Head of caudate nucleus (tissue), 42 donors: ENCODE data around the gene ZNF644.
"Not testable (repeated sequence)": the region's sequence is repeated elsewhere in the genome, so short reads cannot be mapped to it uniquely, and the experiment has no call there.

Source experiments
- DNase-seq, 42 donors: peaks; one replicate each; pipeline versions ENCODE4 v3.0.0 to v3.0.0-alpha.2; 2020 to 2021; ENCODE audit warnings: mixed read lengths in 7 of 42
- intact Hi-C: fragments of 100-400 bp; cut with DNase I; formaldehyde crosslinking; loops from one replicate; pipeline ENCODE4 v1.15.0; 2022

The ZNF644 gene

DNA sequence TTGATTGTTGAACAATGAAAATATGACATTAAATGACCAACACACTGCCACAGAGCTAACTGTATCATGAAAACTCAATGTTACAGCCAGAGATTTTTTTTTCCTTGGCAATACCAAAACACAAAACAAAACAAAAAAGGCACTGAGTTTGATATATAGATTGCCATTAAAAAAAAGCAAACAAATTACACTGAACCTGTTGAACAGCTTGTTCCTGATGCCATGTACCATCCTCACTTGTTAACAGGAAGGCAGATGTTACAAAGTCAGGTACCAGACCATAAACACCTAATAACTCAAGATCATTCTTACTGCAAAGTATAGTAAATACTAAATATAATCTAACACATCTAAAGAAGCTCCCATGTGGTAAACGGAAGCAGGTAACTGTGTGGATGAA is 75.2 kb downstream of the ZNF644 start:
- intact Hi-C loops, result no loop called here
- DNase-seq, result no peak

DNA sequence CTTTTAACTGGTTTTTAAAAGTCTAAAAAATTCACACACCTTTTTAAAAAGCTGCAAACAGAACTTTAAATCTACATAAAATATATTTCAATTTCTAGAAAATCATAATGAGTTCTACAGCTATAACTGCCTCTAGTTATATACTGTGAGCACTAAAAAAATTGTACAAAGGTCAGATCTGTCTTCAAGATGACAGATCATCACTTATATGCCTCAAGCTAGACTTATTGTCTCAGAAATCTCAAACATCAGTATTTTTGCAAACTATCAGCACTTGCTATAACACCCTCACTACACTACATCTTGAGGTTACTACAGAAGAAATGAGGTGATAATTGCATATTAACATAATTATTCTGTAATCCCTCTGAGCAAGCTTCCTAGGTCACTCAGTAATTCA is 76.5 kb downstream of the ZNF644 start:
- DNase-seq, result no peak
- intact Hi-C loops, result no loop called here

DNA sequence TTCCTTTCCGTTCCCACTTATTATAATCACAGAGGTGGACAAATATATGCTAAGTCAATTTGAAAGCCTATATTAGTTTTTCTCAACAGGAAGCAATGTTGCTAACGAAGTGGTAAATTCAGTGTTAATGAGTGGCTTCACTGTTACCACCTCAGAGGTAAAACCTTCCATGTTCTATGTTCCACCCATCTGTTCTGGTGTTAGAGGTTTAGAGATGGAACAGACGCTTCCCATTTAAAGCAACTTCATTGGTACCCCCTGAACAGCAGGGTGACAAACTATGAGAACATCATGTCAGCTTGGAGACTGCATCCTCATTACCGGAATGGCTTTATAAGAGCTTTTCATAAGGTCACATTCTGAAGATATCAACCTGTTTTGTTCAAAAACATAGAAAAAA is 77.9 kb downstream of the ZNF644 start:
- no peak for DNase-seq
- intact Hi-C loops, result no loop called here

DNA sequence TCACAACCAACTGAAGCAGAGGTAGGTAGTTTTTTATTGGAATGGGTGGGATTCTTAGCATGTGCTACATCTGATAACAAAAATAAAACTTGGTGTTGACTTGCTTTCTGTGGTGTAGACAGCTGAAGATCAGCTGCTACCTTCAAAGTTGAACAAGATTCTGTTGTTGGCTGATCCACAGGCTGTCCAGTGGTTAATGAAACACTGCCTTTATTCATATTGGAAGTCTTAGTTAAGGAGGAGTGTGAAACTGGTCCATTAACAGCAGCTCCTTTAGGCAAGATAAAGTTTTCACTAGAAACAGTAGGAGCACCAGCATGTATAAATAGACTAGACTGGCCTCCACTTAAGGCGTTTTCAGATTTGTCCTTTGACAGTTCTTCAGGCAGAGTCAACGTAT is 81.1 kb downstream of the ZNF644 start:
- no peak for DNase-seq
- intact Hi-C loops, result no loop called here

DNA sequence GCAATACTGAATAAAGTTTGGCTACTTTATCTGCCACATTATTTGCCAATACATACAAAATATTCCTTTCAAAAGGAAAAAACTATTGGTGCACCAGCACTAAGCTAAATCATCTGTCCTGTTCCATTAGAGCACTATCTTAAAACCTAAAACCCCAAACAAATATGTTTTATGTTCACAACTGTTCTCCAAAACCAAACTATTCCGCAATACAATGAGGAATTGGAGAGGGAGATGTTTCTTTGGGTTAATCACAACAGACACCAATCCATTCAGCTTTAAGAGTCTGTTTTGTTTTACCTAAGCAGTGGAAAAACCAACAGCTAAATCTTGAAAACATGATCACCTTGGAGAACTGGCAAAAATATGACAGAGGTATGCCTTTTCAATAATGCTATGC is 85.1 kb downstream of the ZNF644 start:
- no peak for DNase-seq
- intact Hi-C loops, result no loop called here

DNA sequence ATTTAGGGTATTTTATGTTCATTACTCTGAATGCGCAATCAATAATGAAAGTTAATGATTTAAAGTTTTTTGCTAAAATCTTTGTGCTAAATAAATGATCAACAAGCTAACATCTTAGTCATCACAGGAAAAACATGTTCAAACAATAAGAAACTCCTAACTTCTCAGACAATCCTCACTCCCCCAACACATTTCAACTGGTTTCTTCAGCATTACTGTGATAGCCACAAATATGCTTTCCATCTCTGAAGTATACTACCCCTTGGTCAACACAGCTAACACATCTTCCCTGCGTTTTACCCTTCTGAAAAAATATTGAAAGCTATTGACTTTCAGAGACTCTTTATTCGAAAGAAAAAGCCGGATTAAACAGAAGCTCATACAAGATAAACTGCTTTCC is 85.8 kb downstream of the ZNF644 start:
- no peak for DNase-seq
- intact Hi-C loops, result no loop called here

DNA sequence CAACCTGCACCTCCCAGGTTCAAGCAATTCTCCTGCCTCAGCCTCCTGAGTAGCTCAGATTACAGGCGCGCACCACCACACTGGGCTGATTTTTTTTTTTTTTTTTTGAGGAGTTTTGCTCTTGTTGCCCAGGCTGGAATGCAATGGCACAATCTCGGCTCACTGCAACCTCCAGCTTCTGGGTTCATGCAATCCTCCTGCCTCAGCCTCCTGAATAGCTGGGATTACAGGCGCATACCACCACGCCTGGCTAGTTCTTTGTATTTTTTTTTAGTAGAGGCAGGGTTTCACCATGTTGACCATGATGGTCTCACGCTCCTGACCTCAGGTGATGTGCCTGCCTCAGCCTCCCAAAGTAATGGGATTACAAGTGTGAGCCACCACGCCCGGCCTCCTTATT is 93.6 kb downstream of the ZNF644 start:
- DNase-seq, intact Hi-C loops: not testable (repeated sequence)

DNA sequence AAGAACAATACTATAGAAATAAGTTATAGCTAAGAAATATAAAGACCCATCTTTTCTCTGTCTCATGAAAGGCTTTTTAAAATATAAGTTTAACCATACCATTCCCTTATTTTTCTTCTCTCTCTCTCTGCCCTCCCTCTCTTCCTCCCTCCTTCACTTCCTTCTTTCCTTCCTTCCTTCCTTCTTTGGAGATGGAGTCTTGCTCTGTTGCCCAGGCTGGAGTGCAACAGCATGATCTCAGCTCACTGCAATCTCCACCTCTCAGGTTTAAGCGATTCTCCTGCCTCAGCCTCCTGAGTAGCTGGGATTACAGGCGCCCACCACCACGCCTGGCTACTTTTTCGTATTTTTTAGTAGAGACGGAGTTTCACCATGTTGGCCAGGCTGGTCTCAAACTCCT is 94.2 kb downstream of the ZNF644 start:
- intact Hi-C loops, result not testable (repeated sequence)

DNA sequence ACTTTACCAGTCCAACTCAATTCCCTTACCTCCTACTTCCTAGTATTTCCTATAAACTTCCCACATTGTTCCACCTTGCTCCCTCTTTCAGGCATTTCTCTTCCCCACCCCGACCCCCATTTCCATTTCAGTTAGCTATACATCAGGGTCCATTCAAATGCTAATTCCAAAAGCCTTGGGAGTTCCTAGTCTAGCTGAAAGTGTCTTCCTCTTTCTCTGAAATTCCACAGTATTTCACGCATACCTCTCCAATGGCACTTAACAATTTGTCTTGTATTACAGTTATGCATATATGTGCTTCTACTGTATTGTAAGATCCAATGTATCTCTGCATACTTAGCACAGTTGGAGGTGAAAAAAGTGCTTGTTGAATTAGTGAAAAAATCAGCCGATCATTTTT is 94.9 kb downstream of the ZNF644 start:
- no peak for DNase-seq
- intact Hi-C loops, result no loop called here

More for the DNA sequence above, 94.2 kb downstream of the ZNF644 start:
- DNase-seq, result not testable (repeated sequence)

DNA sequence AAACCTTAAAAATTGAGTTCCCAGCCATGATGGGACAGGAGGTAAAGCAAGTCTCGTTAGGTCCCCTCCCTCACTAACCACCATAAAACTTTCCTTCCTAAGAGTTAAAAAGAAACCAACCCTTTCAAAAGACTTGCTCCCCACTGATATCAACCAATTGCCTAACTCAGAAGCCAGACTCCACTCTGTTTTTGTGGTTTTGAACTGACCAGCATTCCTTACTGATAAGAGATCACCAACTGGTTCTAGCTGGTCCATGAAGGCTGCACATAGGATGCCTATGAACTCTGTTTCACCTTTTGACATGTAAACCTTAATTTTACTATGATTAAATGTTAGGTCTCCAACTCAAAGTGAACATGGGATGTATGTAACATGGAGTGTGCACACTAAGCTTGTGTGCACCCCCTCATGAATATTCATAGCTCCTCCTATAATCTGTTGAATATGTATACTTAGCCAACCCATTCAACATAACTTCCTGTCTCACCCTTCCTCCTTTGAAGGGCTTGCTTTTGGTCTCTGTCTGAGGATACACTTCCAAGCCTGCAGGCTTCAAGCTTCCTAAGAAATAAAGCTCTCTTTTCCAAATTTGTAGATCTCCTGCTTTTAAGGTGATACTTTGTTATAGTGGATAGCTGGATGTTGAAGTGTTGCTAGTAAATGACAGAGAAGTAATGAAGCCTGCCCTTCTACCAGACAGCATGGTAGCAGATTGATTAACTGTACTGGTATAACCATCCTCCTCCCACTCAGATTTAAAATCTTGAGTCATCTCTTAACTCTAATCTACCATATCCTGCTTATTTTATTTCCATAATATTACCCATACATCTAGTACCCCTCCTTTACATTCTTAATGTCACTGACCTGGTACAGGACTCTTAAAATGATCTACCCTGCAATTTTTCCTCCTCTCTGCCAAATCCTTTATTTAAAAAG is 95.6 kb downstream of the ZNF644 start:
- intact Hi-C loops, result no loop called here

DNA sequence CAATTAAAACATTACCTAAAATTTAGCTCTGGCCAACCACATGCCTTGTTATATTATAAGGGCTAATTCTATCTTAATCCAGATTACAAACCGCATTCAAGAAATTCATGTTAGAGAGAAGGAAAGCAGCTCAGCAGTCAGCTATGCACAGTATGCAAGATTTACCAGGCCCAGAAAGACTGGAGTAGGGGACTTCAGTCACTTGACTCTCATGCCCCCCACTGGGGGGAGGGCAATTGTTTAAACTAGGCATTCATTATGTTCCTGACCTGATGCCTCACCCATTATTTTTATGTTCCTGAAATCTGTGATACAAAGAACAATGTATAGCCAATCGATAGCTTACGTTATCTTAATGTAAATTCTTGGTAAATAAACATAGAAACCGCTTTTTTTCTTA is 96.9 kb downstream of the ZNF644 start:
- DNase-seq, result no peak
- intact Hi-C loops, result no loop called here

More for the DNA sequence above, 95.6 kb downstream of the ZNF644 start:
- no peak for DNase-seq

DNA sequence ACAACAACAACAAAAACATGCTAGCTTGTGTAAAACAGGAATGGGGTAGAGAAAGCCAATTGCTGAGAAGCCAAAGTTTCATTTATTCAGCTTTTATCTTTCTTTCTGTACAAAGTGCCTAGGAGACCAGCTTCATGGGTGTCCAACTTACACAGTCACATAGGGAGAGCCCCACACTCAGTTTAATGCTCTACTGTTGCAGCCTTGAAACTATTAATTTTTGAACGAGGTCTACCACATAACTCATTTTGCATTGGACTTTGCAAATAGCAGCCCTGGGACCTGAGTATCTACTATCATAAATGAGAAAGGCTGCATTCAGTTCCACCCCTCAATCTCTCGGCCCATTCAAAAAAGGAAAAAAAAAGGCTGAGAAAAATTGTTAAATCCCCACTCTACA is 98.8 kb downstream of the ZNF644 start:
- intact Hi-C loops, result no loop called here
- DNase-seq, result no peak

DNA sequence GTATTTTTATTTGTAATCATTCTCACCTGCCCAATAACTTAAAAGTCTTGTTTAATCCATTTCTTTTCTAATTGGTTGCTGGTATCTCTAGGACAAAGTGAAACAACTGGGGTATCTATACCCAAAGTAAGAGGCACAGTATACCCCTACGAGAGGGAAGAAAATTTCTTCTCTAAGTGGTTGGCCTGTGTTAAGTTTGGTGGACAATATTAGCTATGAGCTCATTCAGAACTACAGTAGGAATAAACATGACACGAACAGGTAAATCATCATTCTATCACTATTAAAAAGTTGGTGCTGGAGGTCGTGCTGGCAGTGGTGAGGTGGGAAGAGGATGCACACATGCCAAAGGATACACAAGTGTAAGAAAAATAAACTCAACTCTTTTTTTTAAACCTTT is 99.6 kb downstream of the ZNF644 start:
- DNase-seq, result no peak
- intact Hi-C loops, result no loop called here

DNA sequence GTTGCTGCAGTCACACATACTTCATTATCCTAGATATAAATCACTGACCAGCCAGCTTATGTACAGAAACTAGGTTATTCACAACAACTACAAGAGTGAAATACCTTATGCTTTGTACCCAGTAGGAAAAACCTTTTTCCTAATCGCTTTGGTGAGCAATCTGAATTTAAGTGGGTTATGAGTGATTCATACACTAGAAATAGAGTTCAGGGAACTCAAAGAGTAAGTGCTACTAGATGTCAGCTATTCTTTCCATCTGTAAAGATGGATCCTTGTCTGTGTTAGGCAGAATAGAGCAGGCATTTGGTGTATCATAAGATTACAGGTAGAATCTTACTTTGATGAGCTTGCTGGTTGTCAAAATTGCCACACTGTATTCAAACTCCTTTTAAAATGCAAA is 101.9 kb downstream of the ZNF644 start:
- intact Hi-C loops, result no loop called here
- no peak for DNase-seq

DNA sequence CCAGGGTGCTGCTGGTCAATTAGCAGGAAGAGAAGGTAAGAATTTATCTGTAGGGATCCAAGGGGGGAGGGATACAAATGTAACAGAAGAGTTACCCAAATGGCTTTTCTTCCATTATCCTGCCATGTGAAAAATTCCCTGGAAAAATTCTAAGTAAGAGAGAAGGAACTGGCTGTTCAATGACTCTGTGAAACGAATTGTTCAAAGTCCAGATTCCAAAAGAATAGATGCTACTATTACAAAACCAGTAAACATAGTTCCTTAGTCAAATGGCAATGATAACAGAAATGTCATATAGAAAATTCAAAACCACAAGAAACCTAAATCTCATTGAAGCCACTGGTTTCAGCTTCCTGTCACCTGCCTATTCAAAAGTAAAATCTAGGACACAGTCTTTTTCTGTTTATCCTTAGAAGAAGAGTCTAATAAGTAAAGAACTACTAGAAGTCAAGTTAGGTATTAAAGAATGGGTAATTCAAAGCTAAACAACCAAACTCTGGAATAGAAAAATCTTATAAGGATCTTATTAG is 102.6 kb downstream of the ZNF644 start:
- DNase-seq, result no peak
- intact Hi-C loops, result no loop called here

DNA sequence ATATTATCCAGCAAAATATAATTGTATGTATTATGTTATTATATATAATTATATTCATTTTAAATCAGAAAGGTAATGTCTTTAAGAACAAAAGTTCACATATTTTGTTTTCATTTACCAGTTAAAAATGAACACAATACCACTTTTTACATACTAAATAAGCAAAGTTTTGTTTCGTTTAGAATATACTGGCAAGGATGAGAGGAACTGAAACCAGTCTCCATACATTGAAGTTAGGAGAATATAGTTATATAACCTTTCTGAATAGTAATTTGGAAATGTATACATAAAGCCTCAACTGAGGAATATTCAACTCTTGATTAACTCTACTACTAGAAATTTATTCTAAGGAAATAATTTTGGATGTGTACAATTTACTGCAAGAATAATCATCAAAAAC is 110.5 kb downstream of the ZNF644 start:
- no peak for DNase-seq
- intact Hi-C loops, result no loop called here

DNA sequence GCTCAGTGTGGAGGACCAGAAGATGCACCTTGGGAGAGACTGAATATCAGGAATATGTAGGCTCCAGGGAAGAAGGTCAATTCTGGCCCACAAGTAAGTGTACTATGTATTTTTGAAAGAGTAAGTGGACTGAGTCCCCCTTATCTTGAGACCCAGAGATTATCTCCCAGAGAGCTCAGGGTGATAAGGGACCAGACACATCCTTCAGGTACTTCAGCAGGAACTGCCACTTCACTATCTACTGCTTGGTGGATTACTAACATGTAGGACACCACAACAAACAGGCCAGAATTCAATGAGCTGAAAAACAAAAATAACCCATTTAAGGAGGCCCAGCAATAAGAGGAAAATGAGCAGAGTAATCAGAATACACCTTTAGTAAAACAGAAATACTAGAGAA is 119.2 kb downstream of the ZNF644 start:
- no peak for DNase-seq
- intact Hi-C loops, result no loop called here

DNA sequence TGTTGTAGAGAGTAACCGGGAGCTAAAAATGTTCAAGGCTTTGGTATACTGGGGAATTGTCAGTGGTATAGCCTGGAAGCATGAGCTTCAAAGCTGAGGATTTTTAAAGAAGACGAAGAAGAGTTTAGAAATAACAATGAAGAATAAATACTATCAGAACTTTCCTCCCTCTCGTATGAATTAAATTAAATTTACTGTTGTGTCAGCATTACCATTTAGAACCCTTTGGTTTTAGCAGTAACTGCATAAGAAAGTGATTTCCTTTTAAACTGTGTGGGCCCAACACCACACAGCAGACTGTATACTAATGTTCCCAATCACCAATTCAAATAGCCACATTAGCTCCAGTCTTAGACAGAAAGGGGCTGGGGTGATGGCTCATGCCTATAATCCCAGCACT is 122.6 kb downstream of the ZNF644 start:
- intact Hi-C loops, result no loop called here
- no peak for DNase-seq

DNA sequence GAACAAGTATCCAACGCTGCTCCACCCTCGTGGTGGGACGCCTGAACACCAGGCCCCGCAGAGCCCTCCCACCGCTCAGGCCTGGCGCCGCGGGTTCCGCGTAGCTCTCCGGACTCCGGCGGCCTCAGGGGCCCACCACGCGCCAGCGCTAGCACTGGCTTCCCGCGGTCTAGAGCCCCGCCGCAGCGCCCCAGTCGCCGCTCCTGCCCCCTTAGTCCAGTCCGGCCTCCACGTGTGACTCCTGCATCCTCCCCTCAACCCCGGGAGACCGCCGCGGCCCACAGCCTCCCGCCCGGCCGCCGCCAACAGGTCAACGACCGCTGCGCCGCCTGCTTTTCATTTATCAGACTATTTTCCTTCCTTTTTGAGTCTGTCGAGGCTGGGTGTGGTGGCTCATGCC is 128.2 kb downstream of the ZNF644 start:
- intact Hi-C loops, DNase-seq: not testable (repeated sequence)

DNA sequence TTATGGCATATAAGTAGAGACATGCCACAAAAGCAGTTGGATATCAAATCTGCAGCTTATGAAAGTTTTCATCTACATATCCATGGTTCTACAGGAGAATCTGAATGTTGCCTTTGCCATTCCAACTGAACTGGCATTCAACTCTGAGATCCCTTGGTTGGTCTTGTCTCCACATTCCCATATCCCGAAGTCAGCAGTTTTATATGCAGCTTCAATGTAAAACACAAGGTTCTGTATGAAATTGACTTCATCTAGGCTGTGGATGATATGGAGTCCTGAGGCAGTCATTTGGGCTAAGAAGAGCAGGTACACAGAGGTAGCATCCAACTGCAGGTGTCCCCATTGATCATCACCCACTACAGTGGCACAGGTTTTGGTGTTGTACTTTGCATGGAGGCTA is 129.0 kb downstream of the ZNF644 start:
- intact Hi-C loops, result not testable (repeated sequence)

DNA sequence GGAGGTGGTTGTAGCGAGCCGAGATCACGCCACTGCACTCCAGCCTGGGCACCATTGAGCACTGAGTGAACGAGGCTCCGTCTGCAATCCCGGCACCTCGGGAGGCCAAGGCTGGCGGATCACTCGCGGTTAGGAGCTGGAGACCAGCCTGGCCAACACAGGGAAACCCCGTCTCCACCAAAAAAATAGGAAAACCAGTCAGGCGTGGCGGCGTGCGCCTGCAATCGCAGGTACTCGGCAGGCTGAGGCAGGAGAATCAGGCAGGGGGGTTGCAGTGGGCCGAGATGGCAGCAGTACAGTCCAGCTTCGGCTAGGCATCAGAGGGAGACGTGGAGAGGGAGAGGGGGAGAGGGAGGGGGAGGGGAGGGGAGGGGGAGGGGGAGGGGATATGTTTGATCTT is 129.6 kb downstream of the ZNF644 start:
- not testable (repeated sequence) for DNase-seq

More for the DNA sequence above, 129.0 kb downstream of the ZNF644 start:
- not testable (repeated sequence) for DNase-seq

More for the DNA sequence above, 129.6 kb downstream of the ZNF644 start:
- intact Hi-C loops, result not testable (repeated sequence)
